Sigmoid colon (tissue), 4 donors: ENCODE measurements around the gene FREY1.

Source experiments
- EP300 ChIP-seq, 4 donors: sonication (generic); formaldehyde crosslinking; IDR thresholded peaks; one replicate each; pipeline ENCODE4 v1.6.1; 2017; ENCODE audit warnings: antibody characterized with exemption in 4 of 4
- TF ChIP-seq, protein P1 (sequence below), 4 experiments: fragments of 450-650 bp in 3 of 4; fragments of 200-600 bp in 1 of 4; IDR thresholded peaks; one replicate each; pipeline ENCODE4 v1.5.1; 2016 to 2019; ENCODE audit warnings: antibody characterized with exemption in 4 of 4, mild to moderate bottlenecking in 3 of 4, moderate library complexity in 2 of 4

DNA sequence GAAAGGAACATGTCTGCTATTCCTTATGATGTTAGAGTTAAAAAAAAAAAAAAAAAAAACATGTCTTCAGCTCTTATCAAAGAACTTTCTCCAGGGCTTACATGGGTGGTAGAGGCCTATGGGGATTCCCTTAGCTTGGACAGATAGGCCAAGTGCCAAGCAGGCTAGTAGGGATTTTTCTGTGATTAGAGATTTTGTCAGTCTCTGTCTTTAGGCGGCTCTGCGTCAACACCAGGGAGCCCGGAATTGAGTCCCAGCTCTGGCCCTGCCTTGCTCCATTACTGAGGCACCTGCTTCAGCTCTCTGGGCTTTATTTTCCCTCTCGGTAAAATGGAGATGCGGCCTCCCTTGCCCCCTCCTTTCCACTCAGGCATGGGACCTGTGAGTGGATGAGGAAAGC is 46.7 kb downstream of the FREY1 start:
- TF ChIP-seq, protein P1, sequence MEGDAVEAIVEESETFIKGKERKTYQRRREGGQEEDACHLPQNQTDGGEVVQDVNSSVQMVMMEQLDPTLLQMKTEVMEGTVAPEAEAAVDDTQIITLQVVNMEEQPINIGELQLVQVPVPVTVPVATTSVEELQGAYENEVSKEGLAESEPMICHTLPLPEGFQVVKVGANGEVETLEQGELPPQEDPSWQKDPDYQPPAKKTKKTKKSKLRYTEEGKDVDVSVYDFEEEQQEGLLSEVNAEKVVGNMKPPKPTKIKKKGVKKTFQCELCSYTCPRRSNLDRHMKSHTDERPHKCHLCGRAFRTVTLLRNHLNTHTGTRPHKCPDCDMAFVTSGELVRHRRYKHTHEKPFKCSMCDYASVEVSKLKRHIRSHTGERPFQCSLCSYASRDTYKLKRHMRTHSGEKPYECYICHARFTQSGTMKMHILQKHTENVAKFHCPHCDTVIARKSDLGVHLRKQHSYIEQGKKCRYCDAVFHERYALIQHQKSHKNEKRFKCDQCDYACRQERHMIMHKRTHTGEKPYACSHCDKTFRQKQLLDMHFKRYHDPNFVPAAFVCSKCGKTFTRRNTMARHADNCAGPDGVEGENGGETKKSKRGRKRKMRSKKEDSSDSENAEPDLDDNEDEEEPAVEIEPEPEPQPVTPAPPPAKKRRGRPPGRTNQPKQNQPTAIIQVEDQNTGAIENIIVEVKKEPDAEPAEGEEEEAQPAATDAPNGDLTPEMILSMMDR (IDR thresholded peaks at IDR 0.05), result no peak
- TF ChIP-seq EP300 (IDR thresholded peaks at IDR 0.05), result no peak
